ENCODE results near the gene NOTUM. TPM values are rescaled to one million over a fixed set of nuclear protein-coding genes. Genes with fewer than 3 reads are reported as not detected.

The NOTUM gene
- polyA plus RNA-seq, 3 donors = not detected

GRCh38 chr17:81967244-81967532 is 6.2 kb upstream of the NOTUM start:
- H3K9me3 Mint-ChIP-seq = peaks cover 0 to 5% (median under 1%) of the 10 kb centered on the region in 7 donors
- Histone ChIP-seq H2AFZ (ENCODE audit: insufficient read depth, low read depth, low read length, poor library complexity, severe bottlenecking) (peak overlapping the region; percentile 78), H3K27me3 (ENCODE audit: control insufficient read depth in 2 of 2, insufficient read depth in 2 of 2, low read length in 2 of 2) (peaks cover 2 to 24% of the 10 kb centered on the region in 2 donors), H3K36me3 (replicated peaks in 1 of 2; ENCODE audit: control insufficient read depth in 1 of 2, insufficient read depth in 2 of 2, low read length in 2 of 2) (no peaks in the 10 kb centered on the region), H4K20me1 (ENCODE audit: insufficient read depth, low read length) (no peaks in the 10 kb centered on the region), H3K27ac (ENCODE audit: low read depth in 1 of 2, low read length in 2 of 2) (no peak overlapping the region), H3K4me1 (ENCODE audit: control insufficient read depth in 1 of 2, insufficient read depth in 2 of 2, low read length in 2 of 2) (peaks cover 34 to 36% of the 10 kb centered on the region in 2 donors), H3K4me2 (replicated peaks; ENCODE audit: extremely low read depth, low read length, poor library complexity, severe bottlenecking) (peak overlapping the region; percentile 70), H3K79me2 (ENCODE audit: insufficient read depth, low read length) (no peaks in the 10 kb centered on the region), H3K9me3 (replicated peaks in 1 of 2; ENCODE audit: control insufficient read depth in 1 of 2, insufficient read depth in 1 of 2, low read length in 2 of 2) (peaks cover 0 to 6% of the 10 kb centered on the region in 2 donors), H3K9ac (ENCODE audit: insufficient read depth, low read length, poor library complexity, severe bottlenecking) (no peak overlapping the region), H3K4me3 (replicated peaks in 1 of 3; ENCODE audit: low read depth in 2 of 3, low read length in 3 of 3) (peak overlapping the region in 1 of 3 experiments; percentile 59)
- peaks cover 27% of the 10 kb centered on the region for H3K4me1 Mint-ChIP-seq
- no peak for DNase-seq
- no peak for TF ChIP-seq CTCF (IDR thresholded peaks at IDR 0.05)
- 11% methylated on average over 5 of the region's 5 CpGs for WGBS (ENCODE audit: insufficient coverage)
- H3K27ac Mint-ChIP-seq = no peak overlapping the region
- H3K36me3 Mint-ChIP-seq = peaks cover 0 to 2% of the 10 kb centered on the region in 2 donors
- H3K4me3 Mint-ChIP-seq = peak overlapping the region in 1 of 2 donors; percentile 51
- peaks cover 32 to 41% (median 35%) of the 10 kb centered on the region in 3 donors for H3K27me3 Mint-ChIP-seq (ENCODE audit: low read depth in 3 of 3)
- intact Hi-C loops (cut with micrococcal nuclease) = no loop called here

GRCh38 chr17:81966343-81967243 is 5.6 kb upstream of the NOTUM start:
- Mint-ChIP-seq H3K9me3 (peaks cover 0 to 8% (median 0%) of the 10 kb centered on the region in 7 donors), H3K27ac (no peak overlapping the region), H3K36me3 (peaks cover 0 to 3% of the 10 kb centered on the region in 2 donors), H3K27me3 (ENCODE audit: low read depth in 3 of 3) (peaks cover 34 to 47% (median 37%) of the 10 kb centered on the region in 3 donors), H3K4me1 (peaks cover 28% of the 10 kb centered on the region), H3K4me3 (peak overlapping the region; percentile 51 to 62)
- H3K27ac ChIP-seq (ENCODE audit: low read depth in 1 of 2, low read length in 2 of 2) = no peak overlapping the region
- H3K9ac ChIP-seq (ENCODE audit: insufficient read depth, low read length, poor library complexity, severe bottlenecking) = peak overlapping the region; percentile 43
- peak overlapping the region in 1 of 3 experiments; percentile 59 for H3K4me3 ChIP-seq (replicated peaks in 1 of 3; ENCODE audit: low read depth in 2 of 3, low read length in 3 of 3)
- TF ChIP-seq CTCF (IDR thresholded peaks at IDR 0.05) = no peak
- H3K4me2 ChIP-seq (replicated peaks; ENCODE audit: extremely low read depth, low read length, poor library complexity, severe bottlenecking) = peak overlapping the region; percentile 70
- intact Hi-C loops (cut with micrococcal nuclease) = no loop called here
- peak overlapping the region; percentile 78 for H2AFZ ChIP-seq (ENCODE audit: insufficient read depth, low read depth, low read length, poor library complexity, severe bottlenecking)
- H4K20me1 ChIP-seq (ENCODE audit: insufficient read depth, low read length) = no peaks in the 10 kb centered on the region
- WGBS (ENCODE audit: insufficient coverage) = 13% methylated on average over 38 of the region's 41 CpGs
- peaks cover 34 to 36% of the 10 kb centered on the region in 2 donors for H3K4me1 ChIP-seq (ENCODE audit: control insufficient read depth in 1 of 2, insufficient read depth in 2 of 2, low read length in 2 of 2)
- no peaks in the 10 kb centered on the region for H3K79me2 ChIP-seq (ENCODE audit: insufficient read depth, low read length)
- H3K36me3 ChIP-seq (replicated peaks in 1 of 2; ENCODE audit: control insufficient read depth in 1 of 2, insufficient read depth in 2 of 2, low read length in 2 of 2) = no peaks in the 10 kb centered on the region
- DNase-seq = peak; percentile 26 to 44 (median 38)
- peaks cover 6 to 30% of the 10 kb centered on the region in 2 donors for H3K27me3 ChIP-seq (ENCODE audit: control insufficient read depth in 2 of 2, insufficient read depth in 2 of 2, low read length in 2 of 2)
- peaks cover 0 to 6% of the 10 kb centered on the region in 2 donors for H3K9me3 ChIP-seq (replicated peaks in 1 of 2; ENCODE audit: control insufficient read depth in 1 of 2, insufficient read depth in 1 of 2, low read length in 2 of 2)

All from CD14-positive monocyte (primary cell).